Brain microvascular endothelial cell (primary cell): ENCODE results near the gene VEGFA.

Source experiments
- DNase-seq: peaks from one replicate; pipeline ENCODE4 v3.0.0-alpha.2; 2020
- H3K27ac ChIP-seq: fragments of 250-450 bp; sonication (Bioruptor Pico); 2 replicates; pipeline ENCODE4 v1.5.1; 2020; ENCODE audit warnings: mild to moderate bottlenecking, moderate library complexity
- H3K27me3 ChIP-seq: fragments of 250-450 bp; sonication (Bioruptor Pico); replicated peaks from 2 replicates; pipeline ENCODE4 v1.5.1; 2020; ENCODE audit warnings: mild to moderate bottlenecking
- H3K36me3 ChIP-seq: fragments of 250-450 bp; sonication (Bioruptor Pico); replicated peaks from 2 replicates; pipeline ENCODE4 v1.5.1; 2020; ENCODE audit warnings: mild to moderate bottlenecking
- H3K4me3 ChIP-seq: 2 replicates; pipeline ENCODE4 v1.5.1; 2011; ENCODE audit warnings: low read depth, mild to moderate bottlenecking, control low read depth, low read length, moderate library complexity
- in situ Hi-C: cut with HindIII; loops from 2 replicates; pipeline ENCODE4 v1.10.0; 2017; ENCODE audit warnings: low sequenced_read_pairs, low pct_ligation_motif_present
- TF ChIP-seq, protein P1 (sequence below): IDR thresholded peaks from 2 replicates; pipeline ENCODE4 v1.5.1; 2011; ENCODE audit warnings: low read depth, mild to moderate bottlenecking, moderate library complexity, low read length, control low read depth, inconsistent platforms; ENCODE audit errors: missing control alignments

VEGFA gene

DNA sequence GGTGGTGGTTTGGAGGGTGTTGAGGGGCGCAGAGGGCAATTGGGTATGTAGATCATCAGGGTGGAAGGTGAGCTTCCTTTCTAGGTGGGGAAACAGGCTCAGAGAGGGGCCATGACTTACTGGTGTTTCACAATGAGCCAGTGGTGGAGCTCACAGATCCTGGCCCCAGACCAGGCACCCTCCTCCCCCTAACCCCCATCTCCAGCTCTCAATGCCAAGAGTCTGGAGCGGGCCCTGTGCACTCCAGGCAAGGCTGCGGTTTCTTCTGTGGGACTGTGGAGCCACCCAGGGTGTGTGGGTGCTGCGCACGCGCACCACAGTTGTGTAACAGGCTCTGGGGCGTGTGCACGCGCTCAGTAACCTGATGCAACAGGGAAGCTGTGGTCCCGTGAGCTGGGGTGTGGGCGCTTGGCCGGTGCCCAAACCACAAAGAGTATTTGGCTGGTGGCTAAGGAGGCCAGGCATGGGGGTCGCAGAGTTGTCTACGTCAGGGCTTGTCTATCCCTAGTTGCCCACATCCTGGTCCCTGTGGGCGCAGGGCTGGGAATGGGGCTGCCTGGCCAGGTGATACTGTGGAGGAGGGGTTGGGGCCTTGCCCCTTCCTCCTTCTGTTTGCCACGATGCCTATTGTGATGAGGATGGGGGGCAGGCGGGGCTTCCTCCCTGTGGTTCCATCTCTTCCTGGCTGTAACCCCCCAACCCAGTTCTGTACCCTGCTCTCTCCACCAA lies 44.9 kb upstream of the VEGFA start:
- peak; percentile 60 for DNase-seq
- Histone ChIP-seq H3K27me3 (peaks cover 7% of the 10 kb centered on the region), H3K27ac (no peak overlapping the region), H3K4me3 (no peak overlapping the region), H3K36me3 (no peaks in the 10 kb centered on the region)
- TF ChIP-seq, protein P1, sequence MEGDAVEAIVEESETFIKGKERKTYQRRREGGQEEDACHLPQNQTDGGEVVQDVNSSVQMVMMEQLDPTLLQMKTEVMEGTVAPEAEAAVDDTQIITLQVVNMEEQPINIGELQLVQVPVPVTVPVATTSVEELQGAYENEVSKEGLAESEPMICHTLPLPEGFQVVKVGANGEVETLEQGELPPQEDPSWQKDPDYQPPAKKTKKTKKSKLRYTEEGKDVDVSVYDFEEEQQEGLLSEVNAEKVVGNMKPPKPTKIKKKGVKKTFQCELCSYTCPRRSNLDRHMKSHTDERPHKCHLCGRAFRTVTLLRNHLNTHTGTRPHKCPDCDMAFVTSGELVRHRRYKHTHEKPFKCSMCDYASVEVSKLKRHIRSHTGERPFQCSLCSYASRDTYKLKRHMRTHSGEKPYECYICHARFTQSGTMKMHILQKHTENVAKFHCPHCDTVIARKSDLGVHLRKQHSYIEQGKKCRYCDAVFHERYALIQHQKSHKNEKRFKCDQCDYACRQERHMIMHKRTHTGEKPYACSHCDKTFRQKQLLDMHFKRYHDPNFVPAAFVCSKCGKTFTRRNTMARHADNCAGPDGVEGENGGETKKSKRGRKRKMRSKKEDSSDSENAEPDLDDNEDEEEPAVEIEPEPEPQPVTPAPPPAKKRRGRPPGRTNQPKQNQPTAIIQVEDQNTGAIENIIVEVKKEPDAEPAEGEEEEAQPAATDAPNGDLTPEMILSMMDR, result no peak
- in situ Hi-C loops, result no loop called here

DNA sequence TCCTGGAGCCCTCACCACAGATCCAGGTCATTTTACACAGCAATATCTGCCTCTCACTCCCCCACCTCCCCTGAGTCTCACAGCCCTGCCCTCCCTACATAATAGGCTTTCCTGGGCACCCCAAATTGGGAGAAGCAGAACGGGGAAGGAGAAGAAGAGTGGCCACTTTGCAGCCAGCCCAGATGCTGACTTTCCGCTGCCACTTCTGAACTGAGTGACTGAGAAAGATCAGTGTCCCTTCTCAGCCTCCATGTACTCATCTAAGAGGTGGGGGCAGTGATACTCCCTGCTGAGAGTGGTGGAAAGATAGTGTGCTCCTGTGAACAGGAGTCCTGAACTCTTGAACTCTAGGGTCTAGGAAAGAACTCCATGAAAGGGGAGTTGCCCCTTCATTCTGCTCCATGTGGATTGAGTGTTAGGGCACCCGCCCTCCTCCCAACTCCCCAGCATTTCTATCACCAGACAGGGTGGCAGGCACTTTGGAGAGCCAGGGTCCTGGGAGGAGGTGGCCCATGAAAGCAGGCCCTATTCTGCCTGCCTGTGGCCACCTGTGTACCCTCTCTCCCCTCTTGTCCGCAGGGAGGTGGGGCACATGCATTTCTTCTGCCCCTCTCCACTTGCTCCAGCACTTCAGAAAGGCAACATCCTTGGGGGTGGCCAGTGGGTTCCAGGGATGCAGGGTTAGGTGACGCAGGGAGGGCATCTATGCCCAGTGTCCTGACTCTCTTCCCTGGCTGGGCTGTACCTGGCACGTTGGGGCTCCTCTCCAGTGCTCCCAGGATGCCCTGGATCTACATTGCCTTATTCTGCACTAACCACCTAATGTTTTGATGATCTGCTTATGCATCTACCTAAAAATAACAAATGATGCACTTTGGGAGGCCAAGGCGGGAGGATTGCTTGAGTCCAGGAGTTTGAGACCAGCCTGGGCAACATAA lies 44.1 kb upstream of the VEGFA start:
- Histone ChIP-seq H3K27me3 (peaks cover 7% of the 10 kb centered on the region), H3K36me3 (no peaks in the 10 kb centered on the region), H3K27ac (no peak overlapping the region), H3K4me3 (no peak overlapping the region)
- TF ChIP-seq, protein P1, result no peak
- in situ Hi-C loops, result no loop called here
- no peak for DNase-seq

DNA sequence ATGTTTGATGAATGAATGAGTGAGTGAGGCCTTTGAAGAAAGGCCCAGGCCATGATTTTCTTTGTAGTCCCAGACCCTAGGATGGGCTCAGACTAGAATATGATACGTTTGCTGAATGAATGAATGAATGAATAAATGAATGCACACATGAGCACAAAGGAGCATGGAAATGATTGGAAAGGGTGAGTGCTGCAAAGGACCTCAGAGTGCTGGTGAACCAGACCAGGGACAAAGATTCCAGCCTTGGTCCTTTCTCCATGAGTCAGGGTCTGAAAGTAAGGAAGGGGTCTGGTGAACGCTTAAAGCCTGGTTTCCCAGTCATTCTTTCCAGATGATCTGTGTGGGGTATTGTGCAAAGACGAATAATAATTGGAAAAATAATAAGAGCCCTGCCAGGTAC lies 42.4 kb upstream of the VEGFA start:
- DNase-seq, result no peak
- no peaks in the 10 kb centered on the region for H3K36me3 ChIP-seq
- no peak overlapping the region for H3K4me3 ChIP-seq
- H3K27me3 ChIP-seq, result no peaks in the 10 kb centered on the region
- TF ChIP-seq, protein P1, result no peak
- in situ Hi-C loops, result no loop called here
- no peak overlapping the region for H3K27ac ChIP-seq

DNA sequence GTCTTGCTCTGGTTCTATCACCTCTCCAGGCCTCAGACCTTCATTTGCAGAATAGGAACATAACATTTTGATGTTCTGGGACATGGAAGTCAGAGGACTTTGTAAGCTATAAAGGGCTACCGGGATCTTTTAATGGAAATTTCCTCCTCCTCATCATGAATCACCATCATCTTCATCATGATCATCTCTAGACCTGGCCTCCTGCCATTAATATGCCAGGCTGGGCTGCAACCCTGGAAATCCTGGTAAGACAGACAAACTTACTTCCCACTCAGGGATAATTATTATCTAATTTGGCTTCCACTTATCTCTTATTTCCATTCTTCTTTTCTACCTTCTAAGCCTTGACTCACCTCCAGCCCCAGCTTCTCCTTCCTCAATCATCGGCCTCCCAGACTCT lies 41.4 kb upstream of the VEGFA start:
- H3K27me3 ChIP-seq, result no peaks in the 10 kb centered on the region
- H3K36me3 ChIP-seq, result no peaks in the 10 kb centered on the region
- DNase-seq, result no peak
- in situ Hi-C loops, result no loop called here
- no peak overlapping the region for H3K4me3 ChIP-seq
- TF ChIP-seq, protein P1, result no peak
- no peak overlapping the region for H3K27ac ChIP-seq

DNA sequence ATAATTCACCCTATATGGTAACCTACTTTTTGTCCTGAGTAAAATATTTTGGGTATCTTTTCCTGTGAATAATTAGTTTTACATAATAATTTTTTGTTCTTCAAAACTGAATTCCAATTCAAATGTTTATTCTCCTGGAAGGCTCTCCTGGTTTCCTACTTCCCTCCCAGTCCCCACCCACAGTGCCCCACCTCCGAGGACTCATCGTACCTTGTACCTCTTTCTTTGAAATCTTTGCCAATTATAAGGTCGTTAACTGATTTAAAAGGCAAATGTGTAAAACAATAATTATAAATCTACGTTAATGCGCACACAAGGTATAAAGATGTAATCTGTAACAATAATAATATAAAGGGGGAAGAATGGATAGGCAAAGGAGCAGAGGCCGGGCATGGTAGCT lies 40.5 kb upstream of the VEGFA start:
- DNase-seq, result no peak
- TF ChIP-seq, protein P1, result no peak
- in situ Hi-C loops, result no loop called here
- Histone ChIP-seq H3K36me3 (no peaks in the 10 kb centered on the region), H3K27ac (no peak overlapping the region), H3K4me3 (no peak overlapping the region), H3K27me3 (no peaks in the 10 kb centered on the region)
